Ectodermal cell (in vitro differentiated cells): ENCODE data around the gene ZBTB22.
A peak's percentile ranks its signal among the peaks of the same experiment; 100 is the strongest.

Source experiments
- H3K27ac ChIP-seq: 2 replicates; pipeline ENCODE4 v1.7.0; 2013; ENCODE audit warnings: mild to moderate bottlenecking, low read depth, low read length; ENCODE audit not compliant: insufficient read depth, poor library complexity, severe bottlenecking
- H3K27me3 ChIP-seq: 2 replicates; pipeline ENCODE4 v1.7.0; 2013; ENCODE audit warnings: mild to moderate bottlenecking, low read length; ENCODE audit not compliant: insufficient read depth, control insufficient read depth, poor library complexity, severe bottlenecking
- H3K36me3 ChIP-seq: one replicate; pipeline ENCODE4 v1.7.0; 2013; ENCODE audit warnings: low read length; ENCODE audit not compliant: control insufficient read depth, insufficient read depth
- H3K4me1 ChIP-seq: one replicate; pipeline ENCODE4 v1.7.0; 2013; ENCODE audit warnings: low read length; ENCODE audit not compliant: control insufficient read depth, insufficient read depth
- H3K4me3 ChIP-seq: 2 replicates; pipeline ENCODE4 v1.7.0; 2013; ENCODE audit warnings: low read depth, low read length, control low read depth; ENCODE audit not compliant: insufficient read depth
- H3K9me3 ChIP-seq: 2 replicates; pipeline ENCODE4 v1.7.0; 2013; ENCODE audit warnings: mild to moderate bottlenecking, low read length, moderate library complexity; ENCODE audit not compliant: control insufficient read depth
- WGBS, 2 experiments: methylation state at CpG; one replicate each; pipeline ENCODE4 v1.1.7; 2013; ENCODE audit warnings: missing lambda C conversion rate in 2 of 2; 5-methylcytosine and 5-hydroxymethylcytosine counted together

ZBTB22 gene

DNA sequence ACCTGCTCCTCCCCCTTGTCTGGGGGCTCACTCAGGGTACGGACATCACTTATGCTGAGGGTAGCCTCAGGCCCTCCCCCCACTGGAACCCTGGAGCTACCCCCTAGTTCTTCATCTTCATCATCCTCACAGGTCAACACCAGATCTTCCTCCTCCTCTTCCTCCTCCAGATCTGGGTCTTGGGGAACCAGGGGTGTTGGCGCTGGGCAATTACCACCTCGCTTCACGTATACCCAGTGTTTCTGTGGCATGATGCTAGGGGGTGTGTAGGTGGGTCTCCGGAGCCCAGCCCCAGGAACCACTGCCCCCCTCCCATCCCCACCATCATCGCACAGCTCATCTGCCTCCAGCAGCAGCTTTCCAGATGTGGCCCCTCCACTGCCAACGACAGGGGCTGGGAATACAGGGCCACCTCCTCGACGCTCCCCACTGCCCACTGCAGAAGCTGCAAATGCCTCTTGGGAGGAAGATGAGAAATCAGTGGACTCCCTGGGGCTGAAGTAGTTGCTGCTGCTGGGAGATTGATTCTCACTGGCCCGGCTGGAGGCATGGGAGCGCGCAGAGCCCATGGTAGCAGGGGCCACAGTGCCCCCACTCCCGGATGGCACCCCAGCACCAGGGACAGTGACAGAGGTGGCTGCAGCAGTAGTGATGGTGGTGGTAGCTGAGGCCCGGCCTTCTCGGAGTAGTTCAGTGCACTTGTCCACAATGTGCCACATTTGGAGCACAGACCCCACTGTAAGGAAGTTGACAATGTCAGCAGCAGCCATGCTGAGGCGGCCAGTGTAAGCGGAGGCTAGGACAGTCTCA, 1.5 kb downstream of the ZBTB22 start:
- Histone ChIP-seq H3K4me1 (peaks cover 32% of the 10 kb centered on the region), H3K36me3 (peaks cover 24% of the 10 kb centered on the region), H3K27ac (no peak overlapping the region), H3K9me3 (no peaks in the 10 kb centered on the region), H3K4me3 (no peak overlapping the region), H3K27me3 (peaks cover 17% of the 10 kb centered on the region)
- WGBS, 2 experiments = 94 to 96% methylated on average over 15 to 17 of the region's 17 CpGs

DNA sequence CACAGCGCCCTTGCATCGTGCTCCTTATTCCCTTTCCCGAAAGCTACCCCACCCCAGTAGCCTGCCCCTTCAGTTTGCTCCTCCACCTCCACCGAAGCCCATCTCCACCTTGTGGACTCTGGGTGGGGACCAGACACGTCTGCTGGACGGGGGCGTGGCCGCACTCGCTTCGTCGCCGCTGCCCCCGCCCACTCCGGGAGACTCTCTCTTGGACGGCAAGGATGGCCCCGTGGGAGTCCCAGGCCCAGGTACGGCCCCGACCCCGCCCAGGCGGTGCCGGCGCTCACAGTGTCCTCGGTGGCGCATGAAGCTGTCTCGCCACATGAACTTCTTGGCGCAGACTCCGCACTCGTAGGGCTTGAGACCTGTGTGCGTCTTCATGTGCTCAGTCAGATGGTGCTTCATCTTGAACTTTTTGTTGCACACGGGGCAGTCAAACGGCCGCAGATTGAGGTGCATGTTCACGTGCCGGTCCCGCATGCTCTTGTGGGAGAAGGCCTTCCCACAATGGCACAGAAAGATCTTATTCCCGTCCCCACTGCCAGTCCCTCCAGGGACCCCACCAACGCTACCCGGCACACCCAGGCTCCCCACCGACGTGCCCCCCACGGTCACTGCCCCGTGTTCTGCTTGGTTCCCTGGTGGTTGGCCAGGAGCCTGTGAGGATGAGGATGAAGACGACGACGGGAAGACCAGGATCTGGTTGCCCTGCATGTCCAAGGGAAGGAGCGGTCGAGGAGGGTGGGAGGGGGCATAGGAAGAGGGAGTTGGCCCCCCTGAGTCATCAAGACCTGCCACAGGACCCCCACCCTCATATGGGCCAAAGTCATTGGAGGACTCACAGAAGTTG, 2.4 kb downstream of the ZBTB22 start:
- H3K27me3 ChIP-seq = peaks cover 17% of the 10 kb centered on the region
- no peaks in the 10 kb centered on the region for H3K9me3 ChIP-seq
- peaks cover 30% of the 10 kb centered on the region for H3K4me1 ChIP-seq
- H3K36me3 ChIP-seq = peaks cover 16% of the 10 kb centered on the region
- WGBS, 2 experiments = 87% methylated on average over 47 of the region's 47 CpGs
- no peak overlapping the region for H3K27ac ChIP-seq
- no peak overlapping the region for H3K4me3 ChIP-seq

DNA sequence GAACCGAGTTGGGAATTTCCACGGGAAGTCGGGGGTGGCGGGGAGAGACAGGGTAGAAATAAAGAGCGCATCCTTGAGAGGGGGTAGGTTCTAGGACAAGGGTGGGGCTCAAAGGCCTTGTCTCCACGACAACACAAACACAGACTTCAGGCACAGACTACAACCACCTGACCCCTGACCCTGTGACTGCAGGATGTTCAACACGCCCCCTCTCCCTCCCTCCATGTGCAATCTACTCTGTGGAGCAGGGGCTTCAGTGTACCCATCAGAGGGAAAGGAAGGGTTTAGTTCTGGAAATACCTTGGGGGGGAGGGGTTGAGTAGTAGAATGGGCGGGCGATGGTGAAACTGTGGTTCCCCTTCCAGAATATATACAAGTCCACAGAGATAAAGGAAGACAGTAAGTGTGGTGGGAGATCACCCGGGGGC, 3.0 kb downstream of the ZBTB22 start:
- Histone ChIP-seq H3K9me3 (no peaks in the 10 kb centered on the region), H3K4me1 (peaks cover 23% of the 10 kb centered on the region), H3K27ac (no peak overlapping the region), H3K4me3 (peak overlapping the region; percentile 66), H3K36me3 (peaks cover 10% of the 10 kb centered on the region), H3K27me3 (peaks cover 17% of the 10 kb centered on the region)
- WGBS, 2 experiments = 33 to 38% methylated on average over 6 to 10 of the region's 10 CpGs

DNA sequence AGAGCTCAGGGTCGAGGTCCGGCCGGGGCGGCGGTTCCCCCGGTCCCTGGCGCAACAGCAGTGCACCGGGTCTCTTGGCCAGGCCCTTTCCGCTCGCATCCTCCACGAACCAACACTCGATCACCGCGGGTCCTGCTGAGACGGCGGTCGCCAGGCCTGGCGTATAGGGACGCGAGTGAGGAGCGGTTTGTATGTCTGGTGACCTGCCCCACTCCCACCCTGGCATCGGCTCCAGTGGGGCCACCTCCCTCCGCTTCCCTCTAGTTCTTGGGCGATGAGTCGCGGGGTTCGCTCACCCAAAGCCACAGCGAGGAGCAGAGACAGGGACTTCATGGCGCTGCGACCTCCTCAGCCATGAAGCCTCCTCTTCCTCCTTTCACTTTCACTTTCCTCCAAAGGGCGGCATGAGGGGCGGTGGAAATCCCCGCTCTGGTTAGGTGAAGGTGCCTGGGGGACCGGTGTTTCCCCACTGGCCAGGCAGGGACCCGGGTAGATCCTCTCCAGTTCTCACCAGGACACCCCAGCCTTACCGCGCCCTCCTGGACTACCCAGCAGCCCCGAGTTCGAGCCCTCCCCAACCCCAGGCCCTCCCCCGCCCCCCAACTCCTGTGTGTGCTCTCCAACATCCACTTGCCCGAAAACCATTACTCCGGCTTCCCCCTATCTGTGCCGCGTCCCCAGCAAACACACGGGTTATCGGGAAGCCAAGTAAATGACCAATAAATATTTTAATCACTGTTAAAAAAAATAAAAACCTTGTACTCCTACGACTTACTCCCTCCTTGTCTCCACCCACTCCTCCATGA, 3.6 kb downstream of the ZBTB22 start, which contains the start of gene TAPBP:
Gene TAPBP, minus strand, starts transcription at position 370 of the 806 bp plus-strand sequence. Its CDS starts 37 bp downstream, at position 333.
- 1 to 2% methylated on average over 43 to 47 of the region's 47 CpGs for WGBS, 2 experiments
- Histone ChIP-seq H3K36me3 (peaks cover 3% of the 10 kb centered on the region), H3K27me3 (peaks cover 17% of the 10 kb centered on the region), H3K27ac (no peak within 1 kb of the TSS), H3K9me3 (no peaks in the 10 kb centered on the region), H3K4me1 (peaks cover 20% of the 10 kb centered on the region), H3K4me3 (peak within 1 kb of the TSS; percentile 66)

DNA sequence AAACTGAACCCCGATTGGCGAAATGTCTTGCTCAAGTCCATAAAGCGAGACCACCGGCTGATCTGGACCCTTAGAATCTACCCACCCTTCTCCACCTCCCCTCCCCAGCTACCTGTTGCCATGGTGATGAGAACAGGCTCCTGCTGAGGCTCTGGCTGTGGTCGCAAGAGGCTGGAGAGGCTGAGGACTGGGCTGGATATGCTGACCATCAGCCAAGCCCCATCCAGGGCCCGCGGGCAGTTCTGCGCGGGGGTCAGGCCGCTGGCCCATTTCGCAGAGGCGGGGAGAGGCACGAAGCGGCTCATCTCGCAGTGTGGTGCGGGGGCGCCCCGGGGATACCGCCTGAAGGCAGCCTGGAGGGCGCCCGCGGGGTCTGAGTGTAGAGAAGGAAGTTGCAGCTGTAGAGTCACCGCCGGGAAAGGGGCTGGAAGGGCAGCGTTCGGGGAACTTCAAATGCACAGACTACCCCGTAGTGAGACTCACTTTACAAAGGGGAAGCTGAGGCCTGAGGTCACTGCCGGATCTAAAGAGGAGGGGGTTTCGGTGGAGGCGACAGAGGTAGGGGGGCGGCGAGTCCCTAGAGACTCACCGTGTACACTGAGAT, 4.3 kb downstream of the ZBTB22 start:
- Histone ChIP-seq H3K4me1 (peaks cover 14% of the 10 kb centered on the region), H3K36me3 (no peaks in the 10 kb centered on the region), H3K27ac (no peak overlapping the region), H3K9me3 (no peaks in the 10 kb centered on the region), H3K4me3 (peak overlapping the region; percentile 66), H3K27me3 (peaks cover 17% of the 10 kb centered on the region)
- 0% methylated on average over 33 of the region's 33 CpGs for WGBS, 2 experiments

DNA sequence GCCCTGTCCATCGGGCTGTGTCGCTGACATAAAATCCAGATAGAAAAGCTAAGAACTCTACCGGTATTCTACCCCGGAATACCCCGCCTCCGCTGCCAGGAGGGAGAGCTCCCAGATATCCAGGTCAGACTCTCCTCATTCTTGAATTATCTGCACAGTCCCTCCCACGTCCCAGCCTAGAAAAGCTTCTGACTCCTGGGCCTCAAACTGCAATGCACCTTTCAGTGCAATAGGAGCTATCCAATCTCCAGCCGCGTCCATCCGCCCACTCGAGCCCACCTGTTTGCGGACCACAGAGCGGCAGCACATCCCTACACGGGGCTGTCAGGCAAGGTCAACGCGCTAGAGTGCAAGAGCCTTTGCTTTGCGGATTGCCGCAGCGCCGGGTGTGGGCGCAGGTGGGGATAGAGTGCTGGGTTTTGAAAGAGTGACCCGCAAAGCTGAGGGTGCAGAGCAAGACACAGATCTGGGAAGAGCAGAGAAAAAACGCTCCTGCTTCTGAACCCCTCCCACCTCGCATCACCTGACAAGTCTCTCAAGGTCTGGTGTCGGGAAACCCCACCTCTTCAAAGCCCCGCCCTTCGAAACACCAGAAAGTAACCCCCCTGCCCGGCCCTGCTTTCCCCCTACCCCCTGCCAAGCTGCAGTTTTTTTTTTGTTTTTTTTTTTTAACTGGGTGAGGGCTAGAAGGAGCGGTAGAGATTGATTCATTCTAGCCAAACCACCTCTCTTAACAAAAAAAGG, 5.0 kb downstream of the ZBTB22 start:
- Histone ChIP-seq H3K36me3 (no peaks in the 10 kb centered on the region), H3K4me1 (peaks cover 14% of the 10 kb centered on the region), H3K27me3 (peaks cover 17% of the 10 kb centered on the region), H3K27ac (no peak overlapping the region), H3K9me3 (no peaks in the 10 kb centered on the region), H3K4me3 (peak overlapping the region; percentile 66)
- 6 to 7% methylated on average over 28 to 29 of the region's 29 CpGs for WGBS, 2 experiments

DNA sequence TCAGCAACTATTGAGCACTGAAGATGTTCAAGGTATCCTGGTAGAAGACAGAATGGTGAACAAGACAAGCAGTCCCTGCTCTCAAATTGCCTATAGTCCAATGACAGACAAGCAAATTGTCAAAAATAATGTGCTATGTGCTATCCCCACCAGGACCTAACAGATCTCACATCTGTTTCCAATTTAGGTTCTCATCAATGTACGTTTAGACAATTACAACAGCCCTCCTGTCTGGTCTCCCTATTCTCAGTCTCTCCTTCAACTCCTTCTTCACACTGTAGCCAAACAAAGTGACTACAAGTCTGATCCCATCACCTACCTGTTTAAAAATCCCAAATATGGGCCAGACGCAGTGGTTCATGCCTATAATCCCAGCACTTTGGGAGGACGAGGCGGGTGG, 11.2 kb downstream of the ZBTB22 start:
- no peaks in the 10 kb centered on the region for H3K27me3 ChIP-seq
- no peaks in the 10 kb centered on the region for H3K36me3 ChIP-seq
- no peaks in the 10 kb centered on the region for H3K9me3 ChIP-seq
- no peak overlapping the region for H3K27ac ChIP-seq
- H3K4me1 ChIP-seq = no peaks in the 10 kb centered on the region
- no peak overlapping the region for H3K4me3 ChIP-seq
- WGBS, 2 experiments = 88 to 91% methylated on average over 4 of the region's 4 CpGs

DNA sequence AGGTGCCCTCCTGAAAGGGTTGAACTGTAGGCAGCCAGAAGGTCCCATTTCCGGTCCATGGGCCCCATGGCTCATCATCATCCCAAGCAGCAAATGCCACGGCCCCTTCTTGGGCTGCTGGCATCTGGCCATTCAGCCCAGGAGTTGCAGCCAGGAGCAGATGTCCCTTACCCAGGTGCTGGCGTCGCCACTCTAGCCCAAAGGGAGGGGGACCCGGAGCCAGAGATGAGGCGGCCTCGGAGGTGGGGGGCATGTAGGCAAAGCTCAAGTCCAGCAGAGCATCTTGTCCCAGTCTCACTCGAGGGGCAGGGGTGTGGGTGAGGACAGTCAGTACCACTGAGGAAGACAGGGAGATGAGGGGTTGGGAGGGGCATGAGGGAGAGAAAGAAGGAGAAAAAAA, 12.5 kb downstream of the ZBTB22 start:
- Histone ChIP-seq H3K4me3 (no peak overlapping the region), H3K4me1 (no peaks in the 10 kb centered on the region), H3K36me3 (no peaks in the 10 kb centered on the region), H3K9me3 (no peaks in the 10 kb centered on the region), H3K27ac (no peak overlapping the region), H3K27me3 (no peaks in the 10 kb centered on the region)
- 93 to 95% methylated on average over 8 of the region's 8 CpGs for WGBS, 2 experiments

DNA sequence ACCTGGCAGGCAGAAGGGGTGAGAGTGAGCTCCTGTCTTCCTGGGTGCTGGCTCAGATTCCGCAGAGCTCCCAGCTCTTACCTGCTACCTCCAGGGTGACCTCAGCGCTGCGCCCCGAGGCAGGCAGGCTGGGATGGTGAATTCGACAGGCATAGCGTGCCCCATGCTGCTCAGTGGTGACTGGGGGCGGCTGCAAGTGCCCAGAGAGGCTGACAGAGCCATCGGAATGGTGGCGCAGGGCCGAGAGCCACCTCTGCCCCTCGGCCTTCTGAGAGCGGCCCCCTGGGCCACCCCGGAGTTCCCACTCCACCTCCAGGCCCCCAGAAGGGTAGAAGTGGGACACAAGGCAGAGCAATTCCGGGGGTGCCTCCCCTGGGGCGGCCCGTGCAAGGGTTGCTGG, 13.3 kb downstream of the ZBTB22 start:
- Histone ChIP-seq H3K27me3 (no peaks in the 10 kb centered on the region), H3K36me3 (no peaks in the 10 kb centered on the region), H3K4me1 (no peaks in the 10 kb centered on the region), H3K27ac (no peak overlapping the region), H3K4me3 (no peak overlapping the region), H3K9me3 (no peaks in the 10 kb centered on the region)
- 91 to 93% methylated on average over 16 of the region's 16 CpGs for WGBS, 2 experiments
